SK-N-SH (cell line): ENCODE data around the gene DHX15. TPM values are rescaled to one million over a fixed set of nuclear protein-coding genes. Genes with fewer than 3 reads are reported as not detected.

Experiments used
- CTCF ChIA-PET: fragments of 300-600, 350-600 bp; formaldehyde crosslinking; extraction: SDS; loops from one replicate; lab custom pipeline; 2021; lab: Yijun Ruan, JAX
- POLR2A ChIA-PET: fragments of 350-600 bp; sonication (Branson Sonifier 250); formaldehyde crosslinking; extraction: SDS; loops from one replicate; lab custom pipeline; 2020; ENCODE audit warnings: antibody characterized with exemption, inconsistent platforms; lab: Yijun Ruan, JAX
- DNase-seq: peaks from one replicate; pipeline ENCODE4 v3.0.0; 2012
- H2AFZ ChIP-seq: fragments of 200-600 bp; sonication (generic); 2 replicates; pipeline ENCODE4 v1.8.1; 2016; ENCODE audit warnings: antibody characterized with exemption, mild to moderate bottlenecking, low read depth
- H3F3A ChIP-seq: fragments of 200-600 bp; sonication (generic); replicated peaks from 2 replicates; pipeline ENCODE3; 2016; ENCODE audit warnings: antibody characterized with exemption, mild to moderate bottlenecking; ENCODE audit not compliant: insufficient read depth
- H3K27ac ChIP-seq, 2 experiments: fragments of 200-500 bp in 1 of 2; fragments of 200-600 bp in 1 of 2; sonication (Bioruptor generic) in 1 of 2; sonication (generic), shearing (Covaris generic) in 1 of 2; 2 replicates each; pipeline versions ENCODE4 v1.5.1 to v1.6.1; 2014 to 2016; ENCODE audit warnings: low read depth in 2 of 2, inconsistent platforms in 1 of 2, low read length in 1 of 2, mild to moderate bottlenecking in 1 of 2, mixed read lengths in 1 of 2
- H3K27me3 ChIP-seq: fragments of 200-600 bp; sonication (generic), shearing (Covaris generic); 2 replicates; pipeline ENCODE4 v1.6.1; 2016; ENCODE audit warnings: mixed run types; ENCODE audit not compliant: insufficient read depth
- H3K36me3 ChIP-seq, 2 experiments: fragments of 200-500 bp in 1 of 2; fragments of 200-600 bp in 1 of 2; sonication (Bioruptor generic) in 1 of 2; sonication (generic) in 1 of 2; replicated peaks in 1 of 2; 2 replicates each; pipeline versions ENCODE3 to v1.5.1; 2014 to 2016; ENCODE audit warnings: low read length in 1 of 2, mild to moderate bottlenecking in 1 of 2; ENCODE audit not compliant: insufficient read depth in 2 of 2, control insufficient read depth in 1 of 2
- H3K4me1 ChIP-seq, 2 experiments: fragments of 200-500 bp in 1 of 2; fragments of 200-600 bp in 1 of 2; sonication (Bioruptor generic) in 1 of 2; sonication (generic), shearing (Covaris generic) in 1 of 2; 2 replicates each; pipeline versions ENCODE4 v1.5.1 to v1.6.1; 2014 to 2016; ENCODE audit warnings: low read depth in 1 of 2, low read length in 1 of 2, mixed run types in 1 of 2; ENCODE audit not compliant: insufficient read depth in 2 of 2, control insufficient read depth in 1 of 2
- H3K4me2 ChIP-seq: fragments of 200-600 bp; sonication (generic), shearing (Covaris generic); 2 replicates; pipeline ENCODE4 v1.6.1; 2017; ENCODE audit warnings: mixed run types
- H3K4me3 ChIP-seq, 2 experiments: fragments of 200-500 bp in 1 of 2; fragments of 200-600 bp in 1 of 2; sonication (Bioruptor generic) in 1 of 2; sonication (generic), shearing (Covaris generic) in 1 of 2; 2 replicates each; pipeline versions ENCODE4 v1.5.1 to v1.8.1; 2014 to 2016; ENCODE audit warnings: low read depth in 2 of 2, inconsistent platforms in 1 of 2, low read length in 1 of 2, mild to moderate bottlenecking in 1 of 2, mixed read lengths in 1 of 2, moderate library complexity in 1 of 2
- H3K79me2 ChIP-seq: fragments of 200-600 bp; sonication (generic); 2 replicates; pipeline ENCODE4 v1.8.1; 2017; ENCODE audit warnings: mild to moderate bottlenecking; ENCODE audit not compliant: insufficient read depth
- H3K9ac ChIP-seq: fragments of 200-600 bp; sonication (generic); 2 replicates; pipeline ENCODE4 v1.6.1; 2017; ENCODE audit warnings: mixed run types
- H3K9me2 ChIP-seq: fragments of 200-600 bp; sonication (generic); 2 replicates; pipeline ENCODE4 v1.6.1; 2017; ENCODE audit warnings: mixed run types
- H3K9me3 ChIP-seq: fragments of 200-600 bp; sonication (generic); 2 replicates; pipeline ENCODE4 v1.6.1; 2017; ENCODE audit warnings: mixed run types, mild to moderate bottlenecking, moderate library complexity
- H4K20me1 ChIP-seq: fragments of 200-600 bp; sonication (generic); 2 replicates; pipeline ENCODE4 v1.6.1; 2017; ENCODE audit warnings: mild to moderate bottlenecking, mixed run types; ENCODE audit not compliant: insufficient read depth
- ELF1 ChIP-seq: IDR thresholded peaks from 2 replicates; pipeline ENCODE4 v1.4.0; 2012
- EP300 ChIP-seq, 2 experiments: IDR thresholded peaks; 2 replicates each; pipeline versions ENCODE4 v1.4.0 to v1.6.1; 2012; ENCODE audit warnings: borderline replicate concordance in 1 of 2, low read depth in 1 of 2, low read length in 1 of 2
- EZH2phosphoT487 ChIP-seq: fragments of 200-600 bp; sonication (generic); IDR thresholded peaks from 2 replicates; pipeline ENCODE4 v1.6.1; 2017; ENCODE audit warnings: low read depth, mixed run types, mild to moderate bottlenecking, antibody characterized with exemption, moderate library complexity, borderline replicate concordance
- FOXM1 ChIP-seq: IDR thresholded peaks from 2 replicates; pipeline ENCODE4 v1.4.0; 2012; ENCODE audit warnings: low read depth, mild to moderate bottlenecking
- IRF3 ChIP-seq: fragments of 150-350 bp; IDR thresholded peaks from 2 replicates; pipeline ENCODE4 v1.6.1; 2016; ENCODE audit warnings: mild to moderate bottlenecking, low read depth, low read length
- JUND ChIP-seq: IDR thresholded peaks from 2 replicates; pipeline ENCODE4 v1.4.0; 2012
- MAX ChIP-seq: IDR thresholded peaks from 2 replicates; pipeline ENCODE4 v1.4.0; 2012; ENCODE audit warnings: low read depth
- MXI1 ChIP-seq: IDR thresholded peaks from 2 replicates; pipeline ENCODE4 v1.6.1; 2012; ENCODE audit warnings: mild to moderate bottlenecking, low read depth, low read length, improper control_type of control experiment
- NFIC ChIP-seq: IDR thresholded peaks from 2 replicates; pipeline ENCODE4 v1.4.0; 2012; ENCODE audit warnings: borderline replicate concordance
- NRF1 ChIP-seq: IDR thresholded peaks from 2 replicates; pipeline ENCODE4 v1.6.1; 2012; ENCODE audit warnings: low read depth, mild to moderate bottlenecking, low read length
- PBX3 ChIP-seq: IDR thresholded peaks from 2 replicates; pipeline ENCODE4; 2012
- POLR2AphosphoS5 ChIP-seq: IDR thresholded peaks from 2 replicates; pipeline ENCODE4 v1.6.1; 2012; ENCODE audit warnings: low read depth, low read length
- REST ChIP-seq: IDR thresholded peaks from 2 replicates; pipeline ENCODE4 v1.6.1; 2012; ENCODE audit warnings: mild to moderate bottlenecking, low read depth, low read length, moderate library complexity
- RFX5 ChIP-seq: IDR thresholded peaks from 2 replicates; pipeline ENCODE4 v1.6.1; 2012; ENCODE audit warnings: mild to moderate bottlenecking, improper control_type of control experiment, low read length
- RXRA ChIP-seq: IDR thresholded peaks from 2 replicates; pipeline ENCODE4 v1.4.0; 2012; ENCODE audit warnings: low read depth, mild to moderate bottlenecking, borderline replicate concordance
- SMC3 ChIP-seq: IDR thresholded peaks from 2 replicates; pipeline ENCODE4 v1.6.1; 2012; ENCODE audit warnings: low read depth, low read length, improper control_type of control experiment
- TCF12 ChIP-seq: IDR thresholded peaks from 2 replicates; pipeline ENCODE4 v1.4.0; 2012
- USF2 ChIP-seq: fragments of 150-350 bp; IDR thresholded peaks from 2 replicates; pipeline ENCODE4 v1.6.1; 2017; ENCODE audit warnings: antibody characterized with exemption, low read length, low read depth, borderline replicate concordance
- YY1 ChIP-seq: IDR thresholded peaks from 2 replicates; pipeline ENCODE4 v1.4.0; 2012; ENCODE audit warnings: low read depth, mild to moderate bottlenecking
- WGBS: methylation state at CpG from one replicate; pipeline ENCODE4 v1.1.6; 2017; ENCODE audit warnings: low lambda C conversion rate; 5-methylcytosine and 5-hydroxymethylcytosine counted together
- polyA plus RNA-seq, 3 experiments: library from polyadenylated mRNA; depleted of rRNA; stranded (reverse); fragments of >200 nt; gene quantifications; 2 replicates each; pipeline ENCODE4 v1.2.3, GENCODE V29; 2012

Gene DHX15
- polyA plus RNA-seq, 1 of the 3 experiments (the other 2 are of a cell fraction) = 63.3 TPM

GRCh38 chr4:24624381-24624780 is 40.0 kb upstream of the DHX15 start:
- ChIA-PET POLR2A (no interaction called here), CTCF (no interaction called here)
- 0 out of 2 replicates have a peak, but pooled peaks cover 11% of the 10 kb centered on the region for H3K9me3 ChIP-seq
- H3K9ac ChIP-seq = no peak overlapping the region
- H2AFZ ChIP-seq = no peak overlapping the region
- H3K79me2 ChIP-seq = no peaks in the 10 kb centered on the region
- DNase-seq = no peak
- no peak overlapping the region for H3K27ac ChIP-seq
- WGBS = 6% methylated on average over 1 of the region's 1 CpG
- TF ChIP-seq EZH2phosphoT487 (no peak), RXRA (no peak), PBX3 (no peak)
- TF ChIP-seq, all 33 proteins: peak for 0
- H3K4me3 ChIP-seq = no peak overlapping the region
- peaks cover 8% of the 10 kb centered on the region; the same call in 1 of the 2 replicates for H3K27me3 ChIP-seq
- H3K4me2 ChIP-seq = no peak overlapping the region
- H3K36me3 ChIP-seq = no peaks in the 10 kb centered on the region
- no peaks in the 10 kb centered on the region for H3K4me1 ChIP-seq
- no peaks in the 10 kb centered on the region for H3K9me2 ChIP-seq
- peaks cover 4% of the 10 kb centered on the region for H3F3A ChIP-seq
- H4K20me1 ChIP-seq = no peaks in the 10 kb centered on the region

- H4K20me1 ChIP-seq = no peaks in the 10 kb centered on the region
- POLR2A ChIA-PET = interaction anchor here (0.6 kb wide), 1 partner anchor 22 kb away, joined by 3 read pairs; no protein-coding TSS in a partner anchor
- TF ChIP-seq ELF1 (no peak), RFX5 (no peak), RXRA (no peak), NRF1 (no peak), USF2 (no peak), NFIC (no peak), IRF3 (no peak), REST (no peak), POLR2AphosphoS5 (no peak), YY1 (no peak), MAX (no peak), EP300 (IDR thresholded peaks at IDR 0.05; ENCODE audit: borderline replicate concordance in 1 of 2, low read depth in 1 of 2, low read length in 1 of 2) (no peak), SMC3 (no peak), JUND (no peak), FOXM1 (no peak), TCF12 (no peak), MXI1 (no peak)
- TF ChIP-seq, all 33 proteins: peak for 0
- WGBS = 21% methylated on average over 3 of the region's 3 CpGs
- no peak for DNase-seq
- H3K27me3 ChIP-seq = no peaks in the 10 kb centered on the region
- no peaks in the 10 kb centered on the region for H3K36me3 ChIP-seq
- no peak overlapping the region for H3K9ac ChIP-seq
- H3K9me2 ChIP-seq = no peaks in the 10 kb centered on the region
- no peak overlapping the region for H2AFZ ChIP-seq
- H3K9me3 ChIP-seq = 0 out of 2 replicates have a peak, but pooled peaks cover 12% of the 10 kb centered on the region
- H3K4me2 ChIP-seq = no peak overlapping the region
- CTCF ChIA-PET = no interaction called here
- no peak overlapping the region for H3K27ac ChIP-seq
- peaks cover 4% of the 10 kb centered on the region for H3F3A ChIP-seq
- H3K4me1 ChIP-seq = no peaks in the 10 kb centered on the region
- H3K4me3 ChIP-seq = no peak overlapping the region
- H3K79me2 ChIP-seq = no peaks in the 10 kb centered on the region
Observed at GRCh38 chr4:24622146-24622834, 37.9 kb upstream of the DHX15 start.
